Measurements from ENCODE around the gene ADGB.

The ADGB gene

DNA sequence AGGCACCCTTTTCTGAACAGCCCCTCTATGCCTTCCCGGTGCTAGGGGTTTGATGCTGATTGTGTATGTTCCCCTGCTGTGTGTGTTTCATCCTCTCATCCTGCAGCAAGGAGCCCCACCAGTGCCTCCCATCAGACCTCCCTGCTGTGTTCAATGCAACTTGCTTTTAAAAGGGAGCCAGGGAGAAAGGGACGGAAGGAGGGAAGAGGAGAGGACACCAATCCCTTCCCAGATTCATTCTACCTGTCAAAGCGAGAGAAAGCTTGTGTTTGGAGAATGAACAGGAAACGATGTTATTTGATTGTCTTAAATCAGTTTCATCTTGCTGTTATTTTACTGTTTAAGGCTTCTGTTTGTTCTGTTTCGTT is 259.2 kb downstream of the ADGB start:
- H3K27ac ChIP-seq (ENCODE audit: low read length) = no peak overlapping the region
- H3K4me3 ChIP-seq (ENCODE audit: low read length) = peak overlapping the region; percentile 67
- no peaks in the 10 kb centered on the region for H3K4me1 ChIP-seq (ENCODE audit: insufficient read depth, low read length)
- no peaks in the 10 kb centered on the region for H3K9me3 ChIP-seq (ENCODE audit: insufficient read depth, low read depth, low read length)
- no peaks in the 10 kb centered on the region for H3K36me3 ChIP-seq (ENCODE audit: insufficient read depth, low read depth, low read length)
- no peaks in the 10 kb centered on the region for H3K27me3 ChIP-seq (ENCODE audit: insufficient read depth, low read length)
- peak overlapping the region; percentile 52; the same call in 1 of the 2 replicates for H3K9ac ChIP-seq (ENCODE audit: low read depth, low read length)

DNA sequence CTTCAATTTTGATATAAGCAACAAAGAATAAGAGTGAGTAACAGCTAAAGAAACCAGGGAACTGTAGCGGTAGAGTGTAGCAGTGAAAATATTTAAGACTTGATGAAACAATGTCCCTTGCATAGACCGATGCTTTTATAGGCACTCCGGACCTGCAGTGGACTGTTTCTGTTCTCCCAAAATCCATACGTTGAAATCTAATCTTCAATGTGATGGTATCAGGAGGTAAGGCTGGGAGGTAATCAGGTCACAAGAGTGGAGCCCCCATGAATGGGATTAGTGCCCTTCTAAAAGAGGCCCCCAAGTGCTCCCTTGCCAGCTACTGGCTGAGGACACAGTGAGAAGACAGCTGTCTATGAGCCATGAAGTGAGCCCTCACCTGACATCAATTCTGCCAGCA is 260.4 kb downstream of the ADGB start:
- H3K36me3 ChIP-seq (ENCODE audit: insufficient read depth, low read depth, low read length) = no peaks in the 10 kb centered on the region
- H3K27ac ChIP-seq (ENCODE audit: low read length) = no peak overlapping the region
- H3K9me3 ChIP-seq (ENCODE audit: insufficient read depth, low read depth, low read length) = no peaks in the 10 kb centered on the region
- no peak overlapping the region for H3K4me3 ChIP-seq (ENCODE audit: low read length)
- no peaks in the 10 kb centered on the region for H3K4me1 ChIP-seq (ENCODE audit: insufficient read depth, low read length)
- H3K9ac ChIP-seq (ENCODE audit: low read depth, low read length) = no peak overlapping the region
- H3K27me3 ChIP-seq (ENCODE audit: insufficient read depth, low read length) = no peaks in the 10 kb centered on the region

DNA sequence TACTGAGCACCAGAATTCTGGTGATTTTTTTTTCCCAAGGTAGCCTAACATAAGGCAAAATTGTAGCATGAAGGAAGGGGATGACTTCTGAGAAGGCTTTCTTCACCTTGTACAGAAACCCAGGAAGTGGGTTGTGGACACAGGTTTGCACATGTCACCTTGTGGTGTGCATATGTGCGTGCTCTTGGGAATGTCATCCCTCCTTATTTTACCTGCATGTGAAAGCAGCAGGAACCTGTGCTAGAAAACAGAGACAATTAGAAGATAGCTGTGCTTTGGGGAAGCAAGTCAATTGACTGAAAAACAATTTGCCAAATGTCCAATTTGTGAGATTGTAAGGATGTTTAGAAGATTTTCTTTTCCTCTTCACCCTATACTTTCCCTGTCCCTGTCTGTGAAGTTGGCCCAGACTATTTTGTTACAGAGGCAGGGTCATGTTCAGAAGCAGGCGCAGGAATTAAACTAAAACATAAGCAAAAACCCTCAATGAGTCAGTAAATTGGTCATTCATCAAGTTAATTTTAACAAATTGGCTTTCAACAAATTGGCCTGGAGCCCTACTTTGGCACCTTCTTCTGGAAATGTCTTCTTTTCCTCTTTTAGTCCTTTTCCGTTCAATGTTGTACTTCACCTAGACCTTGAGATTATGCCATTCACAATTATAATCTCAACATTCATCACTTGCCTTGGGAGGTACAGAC is 261.2 kb downstream of the ADGB start:
- H3K9ac ChIP-seq (ENCODE audit: low read depth, low read length) = no peak overlapping the region
- no peak overlapping the region for H3K4me3 ChIP-seq (ENCODE audit: low read length)
- no peaks in the 10 kb centered on the region for H3K36me3 ChIP-seq (ENCODE audit: insufficient read depth, low read depth, low read length)
- no peaks in the 10 kb centered on the region for H3K27me3 ChIP-seq (ENCODE audit: insufficient read depth, low read length)
- H3K27ac ChIP-seq (ENCODE audit: low read length) = no peak overlapping the region
- no peaks in the 10 kb centered on the region for H3K4me1 ChIP-seq (ENCODE audit: insufficient read depth, low read length)
- no peaks in the 10 kb centered on the region for H3K9me3 ChIP-seq (ENCODE audit: insufficient read depth, low read depth, low read length)

DNA sequence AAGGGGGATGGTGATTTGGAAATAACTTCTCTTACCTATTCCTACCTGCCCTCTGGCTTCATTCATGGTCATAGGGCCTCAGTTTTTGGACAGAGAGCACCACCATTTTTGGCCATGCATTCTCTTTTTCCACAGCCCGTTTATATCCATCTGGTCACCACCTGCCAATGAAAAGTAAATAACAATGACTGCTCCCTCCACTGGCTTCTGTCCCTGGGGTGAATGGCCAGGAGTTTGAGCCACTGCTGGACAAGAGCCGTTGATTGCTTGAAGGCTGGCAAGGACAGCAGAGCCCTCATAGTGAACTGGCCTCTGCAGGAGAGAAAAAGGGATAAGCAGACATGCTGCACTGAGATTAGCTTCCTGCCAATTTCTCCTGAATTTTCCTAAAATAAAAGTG is 261.8 kb downstream of the ADGB start:
- no peaks in the 10 kb centered on the region for H3K9me3 ChIP-seq (ENCODE audit: insufficient read depth, low read depth, low read length)
- H3K4me3 ChIP-seq (ENCODE audit: low read length) = no peak overlapping the region
- H3K27ac ChIP-seq (ENCODE audit: low read length) = no peak overlapping the region
- no peaks in the 10 kb centered on the region for H3K27me3 ChIP-seq (ENCODE audit: insufficient read depth, low read length)
- H3K9ac ChIP-seq (ENCODE audit: low read depth, low read length) = no peak overlapping the region
- no peaks in the 10 kb centered on the region for H3K4me1 ChIP-seq (ENCODE audit: insufficient read depth, low read length)
- H3K36me3 ChIP-seq (ENCODE audit: insufficient read depth, low read depth, low read length) = no peaks in the 10 kb centered on the region

DNA sequence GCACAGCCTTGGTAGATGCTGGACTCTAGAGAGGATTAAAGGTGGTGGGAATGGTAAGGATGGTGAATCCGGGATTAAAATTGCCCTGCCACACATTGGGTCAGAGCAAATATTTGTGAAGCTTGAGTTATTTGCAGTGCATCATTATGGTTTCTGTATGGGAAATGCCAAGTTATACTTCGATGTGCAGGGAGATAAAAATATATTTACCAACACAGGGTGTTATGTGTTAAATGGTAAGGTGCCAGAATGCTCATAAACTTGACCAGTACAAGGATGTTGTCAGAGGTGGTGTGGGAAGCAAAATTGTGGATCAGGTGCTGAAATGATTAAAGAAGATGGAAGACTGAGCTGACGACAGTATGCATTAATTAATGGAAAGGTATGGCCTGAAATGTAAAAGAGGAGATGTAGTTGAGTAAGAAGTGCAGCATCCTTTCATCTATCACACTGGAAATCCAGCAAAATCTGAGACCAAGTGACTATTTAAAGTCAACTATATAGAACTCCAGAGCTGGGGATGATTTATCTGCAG is 262.3 kb downstream of the ADGB start:
- Histone ChIP-seq H3K9ac (ENCODE audit: low read depth, low read length) (no peak overlapping the region), H3K9me3 (ENCODE audit: insufficient read depth, low read depth, low read length) (no peaks in the 10 kb centered on the region), H3K27me3 (ENCODE audit: insufficient read depth, low read length) (no peaks in the 10 kb centered on the region), H3K36me3 (ENCODE audit: insufficient read depth, low read depth, low read length) (no peaks in the 10 kb centered on the region), H3K27ac (ENCODE audit: low read length) (no peak overlapping the region), H3K4me3 (ENCODE audit: low read length) (no peak overlapping the region), H3K4me1 (ENCODE audit: insufficient read depth, low read length) (no peaks in the 10 kb centered on the region)

DNA sequence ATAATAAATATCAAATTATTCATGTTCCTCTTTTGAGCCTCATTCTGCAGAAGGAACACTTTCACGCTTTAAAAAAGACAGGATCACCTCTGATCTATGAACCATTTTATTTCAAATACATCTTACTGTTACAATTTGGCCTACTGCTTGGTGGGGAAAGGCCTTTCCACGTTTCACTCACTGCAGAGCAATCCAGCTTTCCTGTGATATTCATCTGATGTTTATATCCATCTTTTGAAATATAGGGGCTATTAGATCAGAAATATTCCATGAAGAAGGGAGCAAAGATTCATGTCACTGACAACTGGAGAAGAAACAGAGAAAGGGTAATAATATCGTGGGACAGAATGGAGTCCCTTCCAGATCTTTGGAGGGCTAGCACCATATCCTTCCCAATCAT is 262.9 kb downstream of the ADGB start:
- no peaks in the 10 kb centered on the region for H3K36me3 ChIP-seq (ENCODE audit: insufficient read depth, low read depth, low read length)
- no peak overlapping the region for H3K27ac ChIP-seq (ENCODE audit: low read length)
- H3K4me1 ChIP-seq (ENCODE audit: insufficient read depth, low read length) = no peaks in the 10 kb centered on the region
- H3K9ac ChIP-seq (ENCODE audit: low read depth, low read length) = no peak overlapping the region
- no peaks in the 10 kb centered on the region for H3K27me3 ChIP-seq (ENCODE audit: insufficient read depth, low read length)
- H3K9me3 ChIP-seq (ENCODE audit: insufficient read depth, low read depth, low read length) = no peaks in the 10 kb centered on the region
- H3K4me3 ChIP-seq (ENCODE audit: low read length) = no peak overlapping the region

DNA sequence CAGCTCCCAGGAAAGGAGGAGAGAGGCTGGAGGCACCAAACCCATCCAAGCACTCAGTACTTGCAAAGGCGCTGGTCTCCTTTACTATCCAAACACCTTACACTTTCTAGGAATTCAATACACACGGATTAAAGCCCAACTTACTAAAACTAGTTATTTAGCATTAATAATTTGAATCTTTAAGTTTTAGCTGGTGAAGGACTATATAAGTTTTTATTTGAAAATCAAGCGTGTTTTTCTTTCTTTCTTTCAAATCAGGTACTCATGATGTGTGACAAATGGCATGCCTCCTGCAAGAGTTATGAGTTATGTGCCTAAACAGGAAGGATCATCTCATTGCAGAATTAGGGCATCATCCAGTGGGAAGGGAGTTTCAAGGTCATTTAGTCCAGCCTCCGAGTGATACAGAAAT is 263.7 kb downstream of the ADGB start:
- Histone ChIP-seq H3K9ac (ENCODE audit: low read depth, low read length) (no peak overlapping the region), H3K27me3 (ENCODE audit: insufficient read depth, low read length) (no peaks in the 10 kb centered on the region), H3K36me3 (ENCODE audit: insufficient read depth, low read depth, low read length) (no peaks in the 10 kb centered on the region), H3K4me1 (ENCODE audit: insufficient read depth, low read length) (no peaks in the 10 kb centered on the region), H3K9me3 (ENCODE audit: insufficient read depth, low read depth, low read length) (no peaks in the 10 kb centered on the region), H3K27ac (ENCODE audit: low read length) (no peak overlapping the region), H3K4me3 (ENCODE audit: low read length) (no peak overlapping the region)

DNA sequence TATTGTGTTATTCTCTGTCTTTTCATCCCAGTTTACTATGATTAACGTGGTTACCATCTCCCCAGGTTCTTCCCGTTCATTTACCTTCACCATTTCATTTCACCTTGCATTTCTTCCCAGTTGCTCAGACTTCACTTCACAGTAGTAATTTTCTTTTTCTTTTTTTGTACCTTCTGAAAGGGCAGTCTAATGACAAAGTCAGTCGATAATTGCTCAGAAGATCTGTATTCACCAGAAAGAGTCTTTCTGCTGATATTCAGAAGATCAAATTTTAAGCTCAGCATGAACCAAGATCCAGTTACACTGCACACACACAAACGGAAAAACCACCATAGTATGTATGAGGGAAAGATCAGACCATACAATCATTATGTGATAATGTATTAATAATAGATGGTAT is 265.5 kb downstream of the ADGB start:
- Histone ChIP-seq H3K9ac (ENCODE audit: low read depth, low read length) (no peak overlapping the region), H3K27me3 (ENCODE audit: insufficient read depth, low read length) (no peaks in the 10 kb centered on the region), H3K4me1 (ENCODE audit: insufficient read depth, low read length) (no peaks in the 10 kb centered on the region), H3K27ac (ENCODE audit: low read length) (no peak overlapping the region), H3K9me3 (ENCODE audit: insufficient read depth, low read depth, low read length) (no peaks in the 10 kb centered on the region), H3K4me3 (ENCODE audit: low read length) (no peak overlapping the region), H3K36me3 (ENCODE audit: insufficient read depth, low read depth, low read length) (no peaks in the 10 kb centered on the region)

DNA sequence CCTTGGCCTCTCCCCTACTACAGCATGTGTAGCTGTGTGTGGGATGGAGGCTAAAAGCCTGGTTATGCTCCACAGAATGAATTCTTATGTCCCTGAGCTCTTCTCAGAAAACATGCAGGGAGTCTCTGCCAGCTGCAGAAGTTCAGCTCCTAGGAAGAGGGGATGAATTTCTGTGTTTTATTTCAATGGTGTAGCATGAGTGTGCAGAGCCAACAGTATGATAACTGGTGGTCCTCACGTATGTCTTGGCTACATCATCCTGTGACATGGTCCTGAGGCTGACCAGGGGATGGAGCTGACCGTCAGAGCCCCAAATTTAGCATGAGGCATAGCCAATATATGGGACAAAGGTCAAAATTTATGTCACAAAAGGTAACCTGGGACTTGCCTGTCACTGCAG is 266.1 kb downstream of the ADGB start:
- Histone ChIP-seq H3K27ac (ENCODE audit: low read length) (no peak overlapping the region), H3K4me3 (ENCODE audit: low read length) (no peak overlapping the region), H3K36me3 (ENCODE audit: insufficient read depth, low read depth, low read length) (no peaks in the 10 kb centered on the region), H3K9me3 (ENCODE audit: insufficient read depth, low read depth, low read length) (no peaks in the 10 kb centered on the region), H3K9ac (ENCODE audit: low read depth, low read length) (no peak overlapping the region), H3K4me1 (ENCODE audit: insufficient read depth, low read length) (no peaks in the 10 kb centered on the region), H3K27me3 (ENCODE audit: insufficient read depth, low read length) (no peaks in the 10 kb centered on the region)

All from iPS-20b (cell line).